GM12878 (cell line): ENCODE data around the gene AMN1. TPM values are rescaled to one million over a fixed set of nuclear protein-coding genes. Genes with fewer than 3 reads are reported as not detected.
A peak's percentile ranks its signal among the peaks of the same experiment; 100 is the strongest.

ENCODE experiments used
- BACH1 ChIP-seq: fragments of 450-650 bp; IDR thresholded peaks from 2 replicates; pipeline ENCODE4 v1.6.1; 2017; ENCODE audit warnings: mild to moderate bottlenecking, borderline replicate concordance
- DPF2 ChIP-seq: fragments of 450-650 bp; IDR thresholded peaks from 2 replicates; pipeline ENCODE4 v1.6.1; 2017; ENCODE audit warnings: mild to moderate bottlenecking
- EED ChIP-seq: sonication (generic); IDR thresholded peaks from 2 replicates; pipeline ENCODE4 v1.6.1; 2016; ENCODE audit warnings: antibody characterized with exemption, low read depth
- ELK1 ChIP-seq: IDR thresholded peaks from 2 replicates; pipeline ENCODE4 v1.6.1; 2012; ENCODE audit warnings: low read depth, low read length, improper control_type of control experiment
- ESRRA ChIP-seq: IDR thresholded peaks from 2 replicates; pipeline ENCODE4 v1.6.1; 2012; ENCODE audit warnings: mild to moderate bottlenecking, low read length, improper control_type of control experiment
- FOS ChIP-seq: IDR thresholded peaks from 3 replicates; pipeline ENCODE4 v1.6.1; 2011; ENCODE audit warnings: borderline replicate concordance; ENCODE audit not compliant: insufficient read length; ENCODE audit errors: extremely low read depth
- FOXK2 ChIP-seq: fragments of 450-650 bp; IDR thresholded peaks from 2 replicates; pipeline ENCODE4 v1.6.1; 2017; ENCODE audit warnings: mild to moderate bottlenecking, moderate library complexity
- FOXM1 ChIP-seq: IDR thresholded peaks from 2 replicates; pipeline ENCODE4 v1.6.1; 2012; ENCODE audit warnings: low read depth, mild to moderate bottlenecking, inconsistent platforms, low read length, moderate library complexity
- IKZF2 ChIP-seq, 2 experiments: fragments of 450-650 bp; IDR thresholded peaks; 2 replicates each; pipeline ENCODE4 v1.6.1; 2017; ENCODE audit warnings: mild to moderate bottlenecking in 2 of 2, moderate library complexity in 2 of 2
- MTA2 ChIP-seq: fragments of 450-650 bp; IDR thresholded peaks from 2 replicates; pipeline ENCODE4 v1.6.1; 2016; ENCODE audit warnings: low read depth, mild to moderate bottlenecking, moderate library complexity
- NFYA ChIP-seq: IDR thresholded peaks from 2 replicates; pipeline ENCODE4 v1.6.1; 2011; ENCODE audit warnings: low read depth, mild to moderate bottlenecking, low read length, improper control_type of control experiment, borderline replicate concordance
- POLR2A ChIP-seq: IDR thresholded peaks from 2 replicates; pipeline ENCODE4 v1.6.1; 2011; ENCODE audit warnings: low read depth, mild to moderate bottlenecking, low read length
- SRF ChIP-seq, 2 experiments: IDR thresholded peaks; 2 replicates each; pipeline ENCODE4 v1.6.1; 2011; ENCODE audit warnings: low read depth in 2 of 2, low read length in 2 of 2, mild to moderate bottlenecking in 1 of 2, moderate library complexity in 1 of 2
- TARDBP ChIP-seq: IDR thresholded peaks from 2 replicates; pipeline ENCODE4 v1.6.1; 2016; ENCODE audit warnings: borderline replicate concordance
- polyA plus RNA-seq, 11 experiments: library from polyadenylated mRNA; depleted of rRNA in 4 of 11; unstranded in 6 of 11; stranded (reverse) in 5 of 11; fragments of >200 nt; fragmentation: Nextera tagmentation in 4 of 11; fragmentation: Illumina TruSeq in 1 of 11; extraction: Ambion mirVana in 4 of 11; extraction: Trizol in 1 of 11; gene quantifications; 1 replicate in 1 of 11; 2 replicates in 10 of 11; pipeline versions ENCODE4 v1.2.1 to v1.2.3, GENCODE V29; 2011 to 2016; ENCODE audit warnings: inconsistent platforms in 2 of 11, missing spikeins in 2 of 11, low read depth in 1 of 11
- total RNA-seq, 4 experiments: library from RNA; depleted of rRNA in 3 of 4; stranded (reverse); fragments of >200 nt in 3 of 4; fragmentation: Illumina TruSeq in 1 of 4; extraction: Trizol in 1 of 4; gene quantifications; 2 replicates each; pipeline versions ENCODE4 v1.2.1 to v1.2.3, GENCODE V29; 2013 to 2021
- TF ChIP-seq, protein P1 (sequence below): fragments of 450-650 bp; IDR thresholded peaks from 2 replicates; pipeline ENCODE4 v1.6.1; 2014; ENCODE audit warnings: mild to moderate bottlenecking
- TF ChIP-seq, protein P2 (sequence below): fragments of 450-650 bp; IDR thresholded peaks from 2 replicates; pipeline ENCODE4 v1.6.1; 2018; ENCODE audit warnings: mild to moderate bottlenecking, low read depth, moderate library complexity; ENCODE audit not compliant: partially characterized antibody
- TF ChIP-seq, protein P3 (sequence below): IDR thresholded peaks from 2 replicates; pipeline ENCODE4 v1.6.1; 2011; ENCODE audit warnings: low read depth, low read length, improper control_type of control experiment, borderline replicate concordance
- TF ChIP-seq, protein P4 (sequence below): IDR thresholded peaks from 2 replicates; pipeline ENCODE4 v1.6.1; 2012; ENCODE audit warnings: improper control_type of control experiment, low read depth, low read length; ENCODE audit not compliant: insufficient replicate concordance

The AMN1 gene
- total and polyA plus RNA-seq, 10 of the 15 experiments (the other 5 are each of a cell fraction or from before 2014, with no cell fraction given), result 5.4 to 19.3 (median 9.3) TPM

GRCh38 chr12:31715283-31715825 lies 13.5 kb downstream of the AMN1 start (continued):
- TF ChIP-seq ESRRA (no peak), ELK1 (no peak), TARDBP (no peak), FOS (no peak), DPF2 (no peak), POLR2A (no peak), FOXM1 (peak; percentile 43; the same call in 1 of the 2 replicates), BACH1 (no peak), NFYA (no peak), IKZF2 (IDR thresholded peaks at IDR 0.05) (peak; percentile 54 to 72; a peak in 2 of 4 replicates), EED (peak; percentile 37; the same call in 1 of the 2 replicates), SRF (IDR thresholded peaks at IDR 0.05; ENCODE audit: low read depth in 2 of 2, low read length in 2 of 2) (no peak), FOXK2 (no peak), MTA2 (0 out of 2 replicates have a peak, but pooled peaks have one; percentile 47)
- TF ChIP-seq, protein P1, sequence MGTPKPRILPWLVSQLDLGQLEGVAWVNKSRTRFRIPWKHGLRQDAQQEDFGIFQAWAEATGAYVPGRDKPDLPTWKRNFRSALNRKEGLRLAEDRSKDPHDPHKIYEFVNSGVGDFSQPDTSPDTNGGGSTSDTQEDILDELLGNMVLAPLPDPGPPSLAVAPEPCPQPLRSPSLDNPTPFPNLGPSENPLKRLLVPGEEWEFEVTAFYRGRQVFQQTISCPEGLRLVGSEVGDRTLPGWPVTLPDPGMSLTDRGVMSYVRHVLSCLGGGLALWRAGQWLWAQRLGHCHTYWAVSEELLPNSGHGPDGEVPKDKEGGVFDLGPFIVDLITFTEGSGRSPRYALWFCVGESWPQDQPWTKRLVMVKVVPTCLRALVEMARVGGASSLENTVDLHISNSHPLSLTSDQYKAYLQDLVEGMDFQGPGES, result no peak
- TF ChIP-seq, protein P2, sequence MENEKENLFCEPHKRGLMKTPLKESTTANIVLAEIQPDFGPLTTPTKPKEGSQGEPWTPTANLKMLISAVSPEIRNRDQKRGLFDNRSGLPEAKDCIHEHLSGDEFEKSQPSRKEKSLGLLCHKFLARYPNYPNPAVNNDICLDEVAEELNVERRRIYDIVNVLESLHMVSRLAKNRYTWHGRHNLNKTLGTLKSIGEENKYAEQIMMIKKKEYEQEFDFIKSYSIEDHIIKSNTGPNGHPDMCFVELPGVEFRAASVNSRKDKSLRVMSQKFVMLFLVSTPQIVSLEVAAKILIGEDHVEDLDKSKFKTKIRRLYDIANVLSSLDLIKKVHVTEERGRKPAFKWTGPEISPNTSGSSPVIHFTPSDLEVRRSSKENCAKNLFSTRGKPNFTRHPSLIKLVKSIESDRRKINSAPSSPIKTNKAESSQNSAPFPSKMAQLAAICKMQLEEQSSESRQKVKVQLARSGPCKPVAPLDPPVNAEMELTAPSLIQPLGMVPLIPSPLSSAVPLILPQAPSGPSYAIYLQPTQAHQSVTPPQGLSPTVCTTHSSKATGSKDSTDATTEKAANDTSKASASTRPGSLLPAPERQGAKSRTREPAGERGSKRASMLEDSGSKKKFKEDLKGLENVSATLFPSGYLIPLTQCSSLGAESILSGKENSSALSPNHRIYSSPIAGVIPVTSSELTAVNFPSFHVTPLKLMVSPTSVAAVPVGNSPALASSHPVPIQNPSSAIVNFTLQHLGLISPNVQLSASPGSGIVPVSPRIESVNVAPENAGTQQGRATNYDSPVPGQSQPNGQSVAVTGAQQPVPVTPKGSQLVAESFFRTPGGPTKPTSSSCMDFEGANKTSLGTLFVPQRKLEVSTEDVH, result no peak
- TF ChIP-seq, protein P3, sequence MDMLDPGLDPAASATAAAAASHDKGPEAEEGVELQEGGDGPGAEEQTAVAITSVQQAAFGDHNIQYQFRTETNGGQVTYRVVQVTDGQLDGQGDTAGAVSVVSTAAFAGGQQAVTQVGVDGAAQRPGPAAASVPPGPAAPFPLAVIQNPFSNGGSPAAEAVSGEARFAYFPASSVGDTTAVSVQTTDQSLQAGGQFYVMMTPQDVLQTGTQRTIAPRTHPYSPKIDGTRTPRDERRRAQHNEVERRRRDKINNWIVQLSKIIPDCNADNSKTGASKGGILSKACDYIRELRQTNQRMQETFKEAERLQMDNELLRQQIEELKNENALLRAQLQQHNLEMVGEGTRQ, result no peak
- TF ChIP-seq, protein P4, sequence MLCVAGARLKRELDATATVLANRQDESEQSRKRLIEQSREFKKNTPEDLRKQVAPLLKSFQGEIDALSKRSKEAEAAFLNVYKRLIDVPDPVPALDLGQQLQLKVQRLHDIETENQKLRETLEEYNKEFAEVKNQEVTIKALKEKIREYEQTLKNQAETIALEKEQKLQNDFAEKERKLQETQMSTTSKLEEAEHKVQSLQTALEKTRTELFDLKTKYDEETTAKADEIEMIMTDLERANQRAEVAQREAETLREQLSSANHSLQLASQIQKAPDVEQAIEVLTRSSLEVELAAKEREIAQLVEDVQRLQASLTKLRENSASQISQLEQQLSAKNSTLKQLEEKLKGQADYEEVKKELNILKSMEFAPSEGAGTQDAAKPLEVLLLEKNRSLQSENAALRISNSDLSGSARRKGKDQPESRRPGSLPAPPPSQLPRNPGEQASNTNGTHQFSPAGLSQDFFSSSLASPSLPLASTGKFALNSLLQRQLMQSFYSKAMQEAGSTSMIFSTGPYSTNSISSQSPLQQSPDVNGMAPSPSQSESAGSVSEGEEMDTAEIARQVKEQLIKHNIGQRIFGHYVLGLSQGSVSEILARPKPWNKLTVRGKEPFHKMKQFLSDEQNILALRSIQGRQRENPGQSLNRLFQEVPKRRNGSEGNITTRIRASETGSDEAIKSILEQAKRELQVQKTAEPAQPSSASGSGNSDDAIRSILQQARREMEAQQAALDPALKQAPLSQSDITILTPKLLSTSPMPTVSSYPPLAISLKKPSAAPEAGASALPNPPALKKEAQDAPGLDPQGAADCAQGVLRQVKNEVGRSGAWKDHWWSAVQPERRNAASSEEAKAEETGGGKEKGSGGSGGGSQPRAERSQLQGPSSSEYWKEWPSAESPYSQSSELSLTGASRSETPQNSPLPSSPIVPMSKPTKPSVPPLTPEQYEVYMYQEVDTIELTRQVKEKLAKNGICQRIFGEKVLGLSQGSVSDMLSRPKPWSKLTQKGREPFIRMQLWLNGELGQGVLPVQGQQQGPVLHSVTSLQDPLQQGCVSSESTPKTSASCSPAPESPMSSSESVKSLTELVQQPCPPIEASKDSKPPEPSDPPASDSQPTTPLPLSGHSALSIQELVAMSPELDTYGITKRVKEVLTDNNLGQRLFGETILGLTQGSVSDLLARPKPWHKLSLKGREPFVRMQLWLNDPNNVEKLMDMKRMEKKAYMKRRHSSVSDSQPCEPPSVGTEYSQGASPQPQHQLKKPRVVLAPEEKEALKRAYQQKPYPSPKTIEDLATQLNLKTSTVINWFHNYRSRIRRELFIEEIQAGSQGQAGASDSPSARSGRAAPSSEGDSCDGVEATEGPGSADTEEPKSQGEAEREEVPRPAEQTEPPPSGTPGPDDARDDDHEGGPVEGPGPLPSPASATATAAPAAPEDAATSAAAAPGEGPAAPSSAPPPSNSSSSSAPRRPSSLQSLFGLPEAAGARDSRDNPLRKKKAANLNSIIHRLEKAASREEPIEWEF, result no peak
